H1 (cell line): Measurements from ENCODE around the gene CNOT8. TPM values are rescaled to one million over a fixed set of nuclear protein-coding genes. Genes with fewer than 3 reads are reported as not detected.

Experiments used
- CTCF ChIA-PET: fragments of 300-600 bp; sonication (Branson Sonifier 250); formaldehyde crosslinking; loops from one replicate; lab custom pipeline; 2021; ENCODE audit not compliant: partially characterized antibody; lab: Charles Lee
- POLR2A ChIA-PET: fragments of 300-600 bp; sonication (Branson Sonifier 250); formaldehyde crosslinking; loops from one replicate; lab custom pipeline; 2021; ENCODE audit warnings: inconsistent platforms; ENCODE audit not compliant: partially characterized antibody; lab: Charles Lee
- DNase-seq, 2 experiments: peaks; one replicate each; pipeline versions ENCODE4 v3.0.0 to v3.0.0-alpha.2; 2010 to 2022; ENCODE audit warnings: low spot score in 2 of 2, low read depth in 1 of 2, mixed read lengths in 1 of 2
- FAIRE-seq: peaks from 2 replicates; lab custom pipeline; 2011; peaks lifted over from hg19 to GRCh38; lab: Jason Lieb, UNC
- H2AFZ ChIP-seq: 2 replicates; pipeline ENCODE4 v1.8.1; 2012; ENCODE audit warnings: low read length, inconsistent platforms
- H2AK5ac ChIP-seq: 2 replicates; pipeline ENCODE4 v1.6.1; 2013; ENCODE audit warnings: low read depth, low read length
- H2BK120ac ChIP-seq: replicated peaks from 2 replicates; pipeline ENCODE3; 2013; ENCODE audit warnings: low read depth, low read length, inconsistent platforms
- H2BK12ac ChIP-seq: 2 replicates; pipeline ENCODE4 v1.6.1; 2013; ENCODE audit warnings: low read depth, low read length
- H2BK15ac ChIP-seq: 2 replicates; pipeline ENCODE4 v1.6.1; 2013; ENCODE audit warnings: low read length
- H2BK20ac ChIP-seq: 2 replicates; pipeline ENCODE4 v1.6.1; 2013; ENCODE audit warnings: low read length
- H2BK5ac ChIP-seq: 2 replicates; pipeline ENCODE4 v1.6.1; 2013; ENCODE audit warnings: low read depth, low read length
- H3K14ac ChIP-seq: 2 replicates; pipeline ENCODE4 v1.6.1; 2013; ENCODE audit warnings: inconsistent platforms; ENCODE audit not compliant: insufficient read length
- H3K18ac ChIP-seq: 2 replicates; pipeline ENCODE4 v1.6.1; 2013; ENCODE audit warnings: low read length; ENCODE audit errors: extremely low read depth
- H3K23ac ChIP-seq: 2 replicates; pipeline ENCODE4 v1.6.1; 2013; ENCODE audit warnings: inconsistent platforms; ENCODE audit not compliant: insufficient read length
- H3K23me2 ChIP-seq: 2 replicates; pipeline ENCODE4 v1.6.1; 2013; ENCODE audit warnings: low read depth, low read length
- H3K27ac ChIP-seq: 2 replicates; pipeline ENCODE4 v1.6.1; 2011; ENCODE audit warnings: low read depth, low read length, inconsistent platforms
- H3K27me3 ChIP-seq, 4 experiments: replicated peaks in 1 of 4; 1 replicate in 1 of 4; 2 replicates in 3 of 4; pipeline versions ENCODE4 v1.6.1 to v1.8.1; 2011 to 2013; ENCODE audit warnings: low read length in 3 of 4, mild to moderate bottlenecking in 3 of 4, inconsistent platforms in 2 of 4, mixed read lengths in 2 of 4, moderate library complexity in 1 of 4; ENCODE audit not compliant: control insufficient read depth in 3 of 4, insufficient read depth in 3 of 4; ENCODE audit errors: extremely low read depth in 1 of 4
- H3K36me3 ChIP-seq, 4 experiments: 2 replicates each; pipeline versions ENCODE4 v1.6.1 to v1.8.1; 2011 to 2013; ENCODE audit warnings: mild to moderate bottlenecking in 4 of 4, low read length in 3 of 4, moderate library complexity in 2 of 4, control low read depth in 1 of 4, inconsistent platforms in 1 of 4; ENCODE audit not compliant: insufficient read depth in 4 of 4, control insufficient read depth in 2 of 4
- H3K4ac ChIP-seq: replicated peaks from 2 replicates; pipeline ENCODE3; 2013; ENCODE audit warnings: low read length, low read depth, mixed read lengths, inconsistent platforms; ENCODE audit not compliant: insufficient read length
- H3K4me1 ChIP-seq, 4 experiments: replicated peaks in 1 of 4; 1 replicate in 1 of 4; 2 replicates in 3 of 4; pipeline versions ENCODE4 v1.6.1 to v1.8.1; 2011 to 2013; ENCODE audit warnings: low read length in 3 of 4, inconsistent platforms in 2 of 4, mixed read lengths in 1 of 4; ENCODE audit not compliant: insufficient read depth in 4 of 4, control insufficient read depth in 3 of 4
- H3K4me2 ChIP-seq, 2 experiments: 2 replicates each; pipeline versions ENCODE4 v1.6.1 to v1.8.1; 2011 to 2013; ENCODE audit warnings: low read depth in 2 of 2, low read length in 2 of 2, control low read depth in 1 of 2, inconsistent platforms in 1 of 2, mild to moderate bottlenecking in 1 of 2; ENCODE audit not compliant: insufficient read depth in 1 of 2
- H3K4me3 ChIP-seq, 4 experiments: fragments of 200-600, 300-600 bp in 1 of 4; sonication (generic), shearing (Covaris generic), sonication (Bioruptor Twin) in 1 of 4; 2 replicates each; pipeline versions ENCODE4 v1.5.1 to v1.8.1; 2011 to 2016; ENCODE audit warnings: low read length in 4 of 4, low read depth in 3 of 4, control low read depth in 2 of 4, inconsistent platforms in 2 of 4, mild to moderate bottlenecking in 2 of 4, mixed read lengths in 1 of 4, moderate library complexity in 1 of 4; ENCODE audit not compliant: insufficient read depth in 2 of 4; ENCODE audit errors: extremely low read depth in 1 of 4
- H3K56ac ChIP-seq: replicated peaks from 2 replicates; pipeline ENCODE3; 2013; ENCODE audit warnings: low read depth, mild to moderate bottlenecking, mixed read lengths, low read length, inconsistent platforms; ENCODE audit not compliant: insufficient read length
- H3K79me1 ChIP-seq: 2 replicates; pipeline ENCODE4 v1.6.1; 2013; ENCODE audit warnings: low read depth, low read length, control low read depth
- H3K79me2 ChIP-seq, 2 experiments: 2 replicates each; pipeline versions ENCODE4 v1.6.1 to v1.8.1; 2012 to 2013; ENCODE audit warnings: low read length in 2 of 2, mild to moderate bottlenecking in 2 of 2, inconsistent platforms in 1 of 2; ENCODE audit not compliant: insufficient read depth in 2 of 2, control insufficient read depth in 1 of 2
- H3K9ac ChIP-seq, 4 experiments: replicated peaks in 1 of 4; 1 replicate in 1 of 4; 2 replicates in 3 of 4; pipeline versions ENCODE4 v1.6.1 to v1.8.1; 2011 to 2013; ENCODE audit warnings: low read depth in 3 of 4, low read length in 3 of 4, control low read depth in 2 of 4, mild to moderate bottlenecking in 2 of 4, moderate library complexity in 2 of 4, inconsistent platforms in 1 of 4; ENCODE audit errors: extremely low read depth in 1 of 4
- H3K9me3 ChIP-seq, 2 experiments: 2 replicates each; pipeline versions ENCODE4 v1.6.1 to v1.8.1; 2012 to 2013; ENCODE audit warnings: mild to moderate bottlenecking in 2 of 2, moderate library complexity in 2 of 2, control low read depth in 1 of 2, inconsistent platforms in 1 of 2, low read depth in 1 of 2, low read length in 1 of 2, mixed read lengths in 1 of 2; ENCODE audit not compliant: insufficient read depth in 2 of 2
- H4K20me1 ChIP-seq, 2 experiments: replicated peaks in 1 of 2; 2 replicates each; pipeline versions ENCODE3 to v1.8.1; 2011 to 2013; ENCODE audit warnings: inconsistent platforms in 2 of 2, low read length in 2 of 2, mild to moderate bottlenecking in 1 of 2; ENCODE audit not compliant: insufficient read depth in 2 of 2, control insufficient read depth in 1 of 2
- H4K5ac ChIP-seq: 2 replicates; pipeline ENCODE4 v1.6.1; 2013; ENCODE audit warnings: low read length, low read depth, mixed read lengths, inconsistent platforms; ENCODE audit not compliant: insufficient read length
- H4K8ac ChIP-seq: 2 replicates; pipeline ENCODE4 v1.8.0; 2013; ENCODE audit warnings: mild to moderate bottlenecking, moderate library complexity, low read length, inconsistent platforms; ENCODE audit not compliant: insufficient read depth; ENCODE audit errors: extremely low read depth
- H4K91ac ChIP-seq: replicated peaks from 2 replicates; pipeline ENCODE3; 2013; ENCODE audit warnings: low read length, mixed read lengths, inconsistent platforms; ENCODE audit not compliant: insufficient read length
- CTCF ChIP-seq, 3 experiments: IDR thresholded peaks; 1 replicate in 2 of 3; 2 replicates in 1 of 3; pipeline versions ENCODE4 v1.5.1 to v1.6.1; 2011; ENCODE audit warnings: low read length in 3 of 3, mild to moderate bottlenecking in 3 of 3, inconsistent platforms in 2 of 3, low read depth in 1 of 3, moderate library complexity in 1 of 3; ENCODE audit not compliant: insufficient read depth in 1 of 3; ENCODE audit errors: control extremely low read depth in 1 of 3
- KDM4A ChIP-seq: IDR thresholded peaks from one replicate; pipeline ENCODE4 v1.7.1; 2012; ENCODE audit warnings: low read depth, mild to moderate bottlenecking, moderate library complexity, low read length, inconsistent platforms; ENCODE audit not compliant: severe bottlenecking
- KDM5A ChIP-seq: fragments of 200-600 bp; IDR thresholded peaks from 2 replicates; pipeline ENCODE4 v1.7.1; 2012; ENCODE audit warnings: mild to moderate bottlenecking, low read length, inconsistent platforms, mixed read lengths
- NANOG ChIP-seq: IDR thresholded peaks from 2 replicates; pipeline ENCODE4 v1.6.1; 2011; ENCODE audit warnings: low read length, low read depth, mild to moderate bottlenecking, inconsistent platforms; ENCODE audit not compliant: insufficient read depth, poor library complexity, severe bottlenecking
- RAD21 ChIP-seq, 2 experiments: IDR thresholded peaks in 1 of 2; conservative IDR thresholded peaks in 1 of 2; 2 replicates each; pipeline ENCODE4 v1.6.1; 2011; ENCODE audit warnings: low read depth in 2 of 2, low read length in 2 of 2, improper control_type of control experiment in 1 of 2, inconsistent platforms in 1 of 2, mild to moderate bottlenecking in 1 of 2, moderate library complexity in 1 of 2
- RNF2 ChIP-seq: fragments of 200-900, 300-1000 bp; sonication (generic); IDR thresholded peaks from 2 replicates; pipeline ENCODE4 v1.7.1; 2016; ENCODE audit warnings: borderline replicate concordance, low read depth, mild to moderate bottlenecking, antibody characterized with exemption, low read length; ENCODE audit not compliant: poor library complexity, severe bottlenecking; ENCODE audit errors: missing control alignments
- SP4 ChIP-seq: IDR thresholded peaks from 2 replicates; pipeline ENCODE4 v1.6.1; 2012; ENCODE audit warnings: low read length, inconsistent platforms
- YY1 ChIP-seq: IDR thresholded peaks from 2 replicates; pipeline ENCODE4 v1.6.1; 2011; ENCODE audit warnings: low read depth, mild to moderate bottlenecking, low read length
- polyA plus RNA-seq, 7 experiments: library from polyadenylated mRNA; depleted of rRNA in 3 of 7; stranded (reverse) in 5 of 7; unstranded in 2 of 7; fragments of >200 nt in 5 of 7; fragments of 200-250 nt in 2 of 7; gene quantifications; 1 replicate in 5 of 7; 2 replicates in 1 of 7; 4 replicates in 1 of 7; pipeline versions ENCODE4 v1.2.1 to v1.2.3, GENCODE V29; 2011 to 2013; ENCODE audit warnings: missing spikeins in 2 of 7, mixed read lengths in 2 of 7
- total RNA-seq: library from RNA; stranded (reverse); fragmentation: NEBNext Ultra II Directional; extraction: Animal tissue kit (Norgen Biotek cat#: 25700); gene quantifications from 2 replicates; pipeline ENCODE4 v1.2.1, GENCODE V29; 2021

The CNOT8 gene
- total and polyA plus RNA-seq, 2 of the 8 experiments (the other 6 are each of a cell fraction or from before 2014, with no cell fraction given), result 36.4 to 62.9 TPM

GRCh38 chr5:154841273-154841661 is 17.2 kb upstream of the CNOT8 start:
- FAIRE-seq, result no peak
- CTCF ChIA-PET, result interaction anchor here (0.7 to 1.5 kb wide), 5 partner anchors 8 to 76 kb away, joined by 3 to 7 read pairs (median 3); partner anchors contain the start of gene FAXDC2
- no peaks in the 10 kb centered on the region for H3K79me2 ChIP-seq

More at GRCh38 chr5:154841273-154841661, 17.2 kb upstream of the CNOT8 start:
- POLR2A ChIA-PET, result interaction anchor here (0.7 to 2.1 kb wide), 5 partner anchors 9 to 26 kb away, joined by 3 to 9 read pairs (median 4); partner anchors contain the start of gene FAXDC2
- H3K23me2 ChIP-seq, result no peaks in the 10 kb centered on the region
- no peak overlapping the region for H3K56ac ChIP-seq
- no peaks in the 10 kb centered on the region for H3K27me3 ChIP-seq
- H3K4ac ChIP-seq, result no peak overlapping the region
- H3K9me3 ChIP-seq, result no peaks in the 10 kb centered on the region
- H4K20me1 ChIP-seq, result no peaks in the 10 kb centered on the region
- no peak overlapping the region for H3K27ac ChIP-seq
- H3K79me1 ChIP-seq, result no peaks in the 10 kb centered on the region
- H2BK20ac ChIP-seq, result no peak overlapping the region
- TF ChIP-seq RNF2 (no peak), SP4 (no peak), CTCF (IDR thresholded peaks at IDR 0.05; ENCODE audit: control extremely low read depth in 1 of 3, insufficient read depth in 1 of 3, low read depth in 1 of 3, low read length in 3 of 3) (no peak), KDM5A (no peak), YY1 (no peak), RAD21 (IDR thresholded peaks at IDR 0.05 in 1 of 2, conservative IDR thresholded peaks at IDR 0.05 in 1 of 2; ENCODE audit: low read depth in 2 of 2, low read length in 2 of 2) (no peak), KDM4A (no peak), NANOG (no peak)
- H2BK12ac ChIP-seq, result no peak overlapping the region
- H3K14ac ChIP-seq, result no peak overlapping the region
- H3K36me3 ChIP-seq, result no peaks in the 10 kb centered on the region; a peak in 3 of 8 replicates
- no peak overlapping the region for H3K23ac ChIP-seq
- H3K4me3 ChIP-seq, result no peak overlapping the region
- no peak overlapping the region for H2BK15ac ChIP-seq
- no peak overlapping the region for H2AK5ac ChIP-seq
- no peak overlapping the region for H4K5ac ChIP-seq
- no peaks in the 10 kb centered on the region for H3K4me1 ChIP-seq
- H4K8ac ChIP-seq, result no peak overlapping the region
- no peak overlapping the region for H4K91ac ChIP-seq
- no peak for DNase-seq
- no peak overlapping the region for H3K18ac ChIP-seq
- no peak overlapping the region for H2AFZ ChIP-seq
- no peak overlapping the region for H3K9ac ChIP-seq
- no peak overlapping the region for H3K4me2 ChIP-seq
- H2BK5ac ChIP-seq, result no peak overlapping the region
- no peak overlapping the region for H2BK120ac ChIP-seq
